SK-N-SH (cell line): Measurements from ENCODE around the gene RPN1. TPM values are rescaled to one million over a fixed set of nuclear protein-coding genes. Genes with fewer than 3 reads are reported as not detected.

Source experiments
- CTCF ChIA-PET: fragments of 300-600, 350-600 bp; formaldehyde crosslinking; extraction: SDS; loops from one replicate; lab custom pipeline; 2021; lab: Yijun Ruan, JAX
- POLR2A ChIA-PET: fragments of 350-600 bp; sonication (Branson Sonifier 250); formaldehyde crosslinking; extraction: SDS; loops from one replicate; lab custom pipeline; 2020; ENCODE audit warnings: antibody characterized with exemption, inconsistent platforms; lab: Yijun Ruan, JAX
- DNase-seq: peaks from one replicate; pipeline ENCODE4 v3.0.0; 2012
- H2AFZ ChIP-seq: fragments of 200-600 bp; sonication (generic); 2 replicates; pipeline ENCODE4 v1.8.1; 2016; ENCODE audit warnings: antibody characterized with exemption, mild to moderate bottlenecking, low read depth
- H3F3A ChIP-seq: fragments of 200-600 bp; sonication (generic); replicated peaks from 2 replicates; pipeline ENCODE3; 2016; ENCODE audit warnings: antibody characterized with exemption, mild to moderate bottlenecking; ENCODE audit not compliant: insufficient read depth
- H3K27ac ChIP-seq, 2 experiments: fragments of 200-500 bp in 1 of 2; fragments of 200-600 bp in 1 of 2; sonication (Bioruptor generic) in 1 of 2; sonication (generic), shearing (Covaris generic) in 1 of 2; 2 replicates each; pipeline versions ENCODE4 v1.5.1 to v1.6.1; 2014 to 2016; ENCODE audit warnings: low read depth in 2 of 2, inconsistent platforms in 1 of 2, low read length in 1 of 2, mild to moderate bottlenecking in 1 of 2, mixed read lengths in 1 of 2
- H3K27me3 ChIP-seq: fragments of 200-600 bp; sonication (generic), shearing (Covaris generic); 2 replicates; pipeline ENCODE4 v1.6.1; 2016; ENCODE audit warnings: mixed run types; ENCODE audit not compliant: insufficient read depth
- H3K36me3 ChIP-seq, 2 experiments: fragments of 200-500 bp in 1 of 2; fragments of 200-600 bp in 1 of 2; sonication (Bioruptor generic) in 1 of 2; sonication (generic) in 1 of 2; replicated peaks in 1 of 2; 2 replicates each; pipeline versions ENCODE3 to v1.5.1; 2014 to 2016; ENCODE audit warnings: low read length in 1 of 2, mild to moderate bottlenecking in 1 of 2; ENCODE audit not compliant: insufficient read depth in 2 of 2, control insufficient read depth in 1 of 2
- H3K4me1 ChIP-seq, 2 experiments: fragments of 200-500 bp in 1 of 2; fragments of 200-600 bp in 1 of 2; sonication (Bioruptor generic) in 1 of 2; sonication (generic), shearing (Covaris generic) in 1 of 2; 2 replicates each; pipeline versions ENCODE4 v1.5.1 to v1.6.1; 2014 to 2016; ENCODE audit warnings: low read depth in 1 of 2, low read length in 1 of 2, mixed run types in 1 of 2; ENCODE audit not compliant: insufficient read depth in 2 of 2, control insufficient read depth in 1 of 2
- H3K4me2 ChIP-seq: fragments of 200-600 bp; sonication (generic), shearing (Covaris generic); 2 replicates; pipeline ENCODE4 v1.6.1; 2017; ENCODE audit warnings: mixed run types
- H3K4me3 ChIP-seq, 2 experiments: fragments of 200-500 bp in 1 of 2; fragments of 200-600 bp in 1 of 2; sonication (Bioruptor generic) in 1 of 2; sonication (generic), shearing (Covaris generic) in 1 of 2; 2 replicates each; pipeline versions ENCODE4 v1.5.1 to v1.8.1; 2014 to 2016; ENCODE audit warnings: low read depth in 2 of 2, inconsistent platforms in 1 of 2, low read length in 1 of 2, mild to moderate bottlenecking in 1 of 2, mixed read lengths in 1 of 2, moderate library complexity in 1 of 2
- H3K79me2 ChIP-seq: fragments of 200-600 bp; sonication (generic); 2 replicates; pipeline ENCODE4 v1.8.1; 2017; ENCODE audit warnings: mild to moderate bottlenecking; ENCODE audit not compliant: insufficient read depth
- H3K9ac ChIP-seq: fragments of 200-600 bp; sonication (generic); 2 replicates; pipeline ENCODE4 v1.6.1; 2017; ENCODE audit warnings: mixed run types
- H3K9me2 ChIP-seq: fragments of 200-600 bp; sonication (generic); 2 replicates; pipeline ENCODE4 v1.6.1; 2017; ENCODE audit warnings: mixed run types
- H3K9me3 ChIP-seq: fragments of 200-600 bp; sonication (generic); 2 replicates; pipeline ENCODE4 v1.6.1; 2017; ENCODE audit warnings: mixed run types, mild to moderate bottlenecking, moderate library complexity
- H4K20me1 ChIP-seq: fragments of 200-600 bp; sonication (generic); 2 replicates; pipeline ENCODE4 v1.6.1; 2017; ENCODE audit warnings: mild to moderate bottlenecking, mixed run types; ENCODE audit not compliant: insufficient read depth
- CHD2 ChIP-seq: fragments of 150-350 bp; IDR thresholded peaks from 2 replicates; pipeline ENCODE4 v1.6.1; 2018; ENCODE audit warnings: low read length; ENCODE audit not compliant: partially characterized antibody
- ELF1 ChIP-seq: IDR thresholded peaks from 2 replicates; pipeline ENCODE4 v1.4.0; 2012
- FOXM1 ChIP-seq: IDR thresholded peaks from 2 replicates; pipeline ENCODE4 v1.4.0; 2012; ENCODE audit warnings: low read depth, mild to moderate bottlenecking
- IRF3 ChIP-seq: fragments of 150-350 bp; IDR thresholded peaks from 2 replicates; pipeline ENCODE4 v1.6.1; 2016; ENCODE audit warnings: mild to moderate bottlenecking, low read depth, low read length
- MAX ChIP-seq: IDR thresholded peaks from 2 replicates; pipeline ENCODE4 v1.4.0; 2012; ENCODE audit warnings: low read depth
- MEF2A ChIP-seq: IDR thresholded peaks from 2 replicates; pipeline ENCODE4 v1.4.0; 2012; ENCODE audit warnings: low read depth, borderline replicate concordance
- NFIC ChIP-seq: IDR thresholded peaks from 2 replicates; pipeline ENCODE4 v1.4.0; 2012; ENCODE audit warnings: borderline replicate concordance
- NRF1 ChIP-seq: IDR thresholded peaks from 2 replicates; pipeline ENCODE4 v1.6.1; 2012; ENCODE audit warnings: low read depth, mild to moderate bottlenecking, low read length
- PBX3 ChIP-seq: IDR thresholded peaks from 2 replicates; pipeline ENCODE4; 2012
- POLR2AphosphoS5 ChIP-seq: IDR thresholded peaks from 2 replicates; pipeline ENCODE4 v1.6.1; 2012; ENCODE audit warnings: low read depth, low read length
- RAD21 ChIP-seq: IDR thresholded peaks from 2 replicates; pipeline ENCODE4 v1.6.1; 2012; ENCODE audit warnings: mild to moderate bottlenecking, low read length
- REST ChIP-seq: IDR thresholded peaks from 2 replicates; pipeline ENCODE4 v1.6.1; 2012; ENCODE audit warnings: mild to moderate bottlenecking, low read depth, low read length, moderate library complexity
- RFX5 ChIP-seq: IDR thresholded peaks from 2 replicates; pipeline ENCODE4 v1.6.1; 2012; ENCODE audit warnings: mild to moderate bottlenecking, improper control_type of control experiment, low read length
- RXRA ChIP-seq: IDR thresholded peaks from 2 replicates; pipeline ENCODE4 v1.4.0; 2012; ENCODE audit warnings: low read depth, mild to moderate bottlenecking, borderline replicate concordance
- SMC3 ChIP-seq: IDR thresholded peaks from 2 replicates; pipeline ENCODE4 v1.6.1; 2012; ENCODE audit warnings: low read depth, low read length, improper control_type of control experiment
- TAF1 ChIP-seq: IDR thresholded peaks from 2 replicates; pipeline ENCODE4 v1.6.1; 2012; ENCODE audit warnings: low read depth, mild to moderate bottlenecking, low read length, moderate library complexity, borderline replicate concordance
- USF1 ChIP-seq: IDR thresholded peaks from 2 replicates; pipeline ENCODE4 v1.4.0; 2012; ENCODE audit warnings: low read depth, borderline replicate concordance
- WGBS: methylation state at CpG from one replicate; pipeline ENCODE4 v1.1.6; 2017; ENCODE audit warnings: low lambda C conversion rate; 5-methylcytosine and 5-hydroxymethylcytosine counted together
- polyA plus RNA-seq, 3 experiments: library from polyadenylated mRNA; depleted of rRNA; stranded (reverse); fragments of >200 nt; gene quantifications; 2 replicates each; pipeline ENCODE4 v1.2.3, GENCODE V29; 2012

The RPN1 gene
- polyA plus RNA-seq, 1 of the 3 experiments (the other 2 are of a cell fraction) = 162 TPM

GRCh38 chr3:128573160-128573559, 77.5 kb downstream of the RPN1 start:
- no peaks in the 10 kb centered on the region for H3F3A ChIP-seq
- H3K27me3 ChIP-seq = no peaks in the 10 kb centered on the region
- H3K79me2 ChIP-seq = no peaks in the 10 kb centered on the region
- no peak overlapping the region for H3K4me3 ChIP-seq
- H3K9me3 ChIP-seq = no peaks in the 10 kb centered on the region
- no peaks in the 10 kb centered on the region for H3K36me3 ChIP-seq
- no peak overlapping the region for H3K27ac ChIP-seq
- peak; percentile 54 for DNase-seq
- no peak overlapping the region for H2AFZ ChIP-seq
- ChIA-PET CTCF (interaction anchor here (1.0 to 3.0 kb wide), 7 partner anchors 9 to 347 kb away, joined by 3 to 16 read pairs (median 3); no protein-coding TSS in a partner anchor), POLR2A (no interaction called here)
- H3K9ac ChIP-seq = no peak overlapping the region
- H3K4me2 ChIP-seq = no peak overlapping the region
- 65% methylated on average over 5 of the region's 6 CpGs for WGBS
- peaks cover 0 to 10% of the 10 kb centered on the region in 2 experiments; a peak in 1 of 4 replicates for H3K4me1 ChIP-seq
- no peaks in the 10 kb centered on the region for H4K20me1 ChIP-seq
- TF ChIP-seq RXRA = no peak
- no peak for TF ChIP-seq NRF1
- no peak for TF ChIP-seq ELF1
- no peak for TF ChIP-seq RAD21
- TF ChIP-seq TAF1 = no peak
- TF ChIP-seq PBX3 = no peak
- no peak for TF ChIP-seq RFX5
- no peak for TF ChIP-seq MAX
- TF ChIP-seq MEF2A = no peak
- no peak for TF ChIP-seq IRF3
- TF ChIP-seq REST = no peak
- TF ChIP-seq POLR2AphosphoS5 = no peak
- TF ChIP-seq SMC3 = no peak
- no peak for TF ChIP-seq USF1
- TF ChIP-seq FOXM1 = no peak
- TF ChIP-seq NFIC = no peak
- no peak for TF ChIP-seq CHD2
- H3K9me2 ChIP-seq = no peaks in the 10 kb centered on the region
